GM12873 (cell line): ENCODE measurements around the gene FADS1.

Experiments
- CTCF ChIP-seq: IDR thresholded peaks from 2 replicates; pipeline ENCODE4 v1.5.1; 2012; ENCODE audit warnings: low read depth, mild to moderate bottlenecking, moderate library complexity, low read length, control low read depth; ENCODE audit not compliant: insufficient read depth; ENCODE audit errors: missing control alignments

FADS1 gene

GRCh38 chr11:61751384-61751783 is 65.4 kb downstream of the FADS1 start:
- TF ChIP-seq CTCF: no peak

- TF ChIP-seq CTCF: no peak
Observed at GRCh38 chr11:61750631-61751273, 66.1 kb downstream of the FADS1 start.
